AG08396 (cell line): ENCODE measurements around the gene MOV10L1.
"Not testable (repeated sequence)": the region's sequence is repeated elsewhere in the genome, so short reads cannot be mapped to it uniquely, and the experiment has no call there.

Experiments
- DNase-seq: peaks from one replicate; pipeline ENCODE4 v3.0.0; 2012; ENCODE audit warnings: low spot score, mixed read lengths

MOV10L1 gene

DNA sequence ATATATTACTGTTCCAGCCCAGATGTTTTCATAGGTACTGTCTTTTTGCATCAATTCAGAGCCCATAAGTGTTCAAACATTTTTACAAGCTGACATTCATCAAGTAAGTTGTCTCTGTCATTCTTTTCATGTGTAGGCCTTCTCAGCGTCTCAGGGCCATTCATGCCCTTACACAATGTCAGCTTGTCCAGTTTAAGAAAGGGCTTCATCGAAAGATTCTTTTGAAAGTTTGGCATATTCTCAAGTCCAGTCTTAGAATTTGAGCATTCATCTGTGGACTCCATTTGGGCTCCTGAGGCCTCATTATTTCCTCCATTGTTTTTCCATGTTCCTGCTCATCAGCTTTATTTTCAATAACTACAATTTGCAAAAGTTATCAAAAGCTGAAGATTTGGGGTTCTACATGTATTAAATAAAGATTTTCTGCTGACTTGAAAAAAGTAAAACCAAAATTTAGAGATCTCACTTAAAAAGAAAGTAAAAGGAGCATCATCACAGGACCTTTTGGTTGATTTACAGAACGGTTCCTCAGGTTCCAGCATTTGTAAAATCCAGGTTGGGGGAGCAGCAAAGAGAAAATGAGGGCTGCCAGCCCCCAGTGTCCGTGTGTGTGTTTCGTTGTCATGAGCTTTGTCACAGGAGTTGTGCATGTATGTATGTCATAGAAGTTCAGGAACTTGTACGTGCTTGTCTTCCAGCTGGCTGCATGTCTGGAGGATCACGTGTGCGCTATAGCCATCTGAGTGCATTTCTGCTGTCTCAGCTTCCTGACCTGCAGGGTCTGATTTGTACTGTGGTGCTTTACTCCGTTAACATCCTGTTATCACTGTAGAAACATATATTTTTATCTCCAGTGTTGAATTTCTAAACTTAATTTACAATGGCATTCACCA lies 15.6 kb downstream of the MOV10L1 start:
- no peak for DNase-seq

DNA sequence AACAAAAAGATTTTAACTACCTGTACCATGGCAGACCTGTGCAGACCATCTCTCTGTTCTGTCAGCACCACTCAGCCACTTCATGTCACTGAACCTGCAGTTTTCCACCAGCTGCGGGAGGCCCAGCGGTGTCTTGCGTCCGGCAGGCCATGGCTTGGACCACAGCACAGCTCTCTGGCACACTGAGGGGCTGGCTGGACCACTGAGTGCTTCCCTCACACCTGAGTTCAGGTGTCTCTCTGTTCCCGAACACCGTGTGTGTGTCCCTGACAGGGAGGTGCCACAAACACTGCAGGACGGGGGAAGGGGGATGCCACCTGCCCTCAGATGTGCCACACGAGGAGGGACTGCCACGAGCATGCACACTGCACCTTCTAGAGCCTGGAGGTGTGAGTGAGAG lies 17.7 kb downstream of the MOV10L1 start:
- DNase-seq, result no peak

GRCh38 chr22:50111056-50111455 lies 21.2 kb downstream of the MOV10L1 start:
- no peak for DNase-seq

- peak; percentile 46 for DNase-seq
These were observed 22.6 kb downstream of the MOV10L1 start for GRCh38 chr22:50112151-50113118.

DNA sequence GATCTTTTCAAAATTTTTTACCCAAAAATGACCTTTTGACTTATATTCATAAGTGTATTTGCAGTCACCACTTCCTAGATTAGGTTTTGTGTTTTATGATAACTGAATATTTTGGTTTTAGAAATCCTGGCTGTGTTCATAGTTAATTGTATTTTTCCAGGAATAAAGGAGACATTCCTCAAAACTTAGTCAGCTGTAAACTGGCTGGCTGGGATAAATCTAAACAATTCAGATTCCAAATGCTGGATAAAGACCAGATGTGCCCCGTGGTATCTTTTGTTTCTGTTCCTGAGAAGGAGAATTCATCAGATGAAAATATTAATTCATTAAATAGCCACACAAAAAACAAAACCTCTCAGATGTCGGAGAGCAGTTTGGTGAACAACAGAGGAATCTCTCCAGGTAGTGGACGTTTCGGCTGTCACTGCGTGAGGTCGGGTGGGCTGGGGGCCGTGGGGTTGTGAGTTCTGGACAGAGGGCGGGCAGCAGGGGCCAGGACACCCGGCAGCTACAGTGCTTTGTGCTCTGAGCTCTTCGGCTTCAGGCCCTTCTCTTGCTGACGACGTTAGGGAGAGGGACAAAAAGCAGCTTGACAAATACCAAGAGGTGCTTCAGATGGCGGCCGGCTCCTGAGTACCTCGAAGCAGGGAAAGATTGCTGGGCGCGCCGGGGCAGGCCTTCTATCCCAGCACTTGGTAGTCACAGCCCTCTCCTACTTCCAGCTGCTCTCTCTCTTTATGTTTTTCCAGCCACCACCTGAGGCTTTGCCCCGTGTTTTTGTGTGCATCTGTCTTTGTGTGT lies 24.6 kb downstream of the MOV10L1 start:
- DNase-seq, result peak; percentile 60

DNA sequence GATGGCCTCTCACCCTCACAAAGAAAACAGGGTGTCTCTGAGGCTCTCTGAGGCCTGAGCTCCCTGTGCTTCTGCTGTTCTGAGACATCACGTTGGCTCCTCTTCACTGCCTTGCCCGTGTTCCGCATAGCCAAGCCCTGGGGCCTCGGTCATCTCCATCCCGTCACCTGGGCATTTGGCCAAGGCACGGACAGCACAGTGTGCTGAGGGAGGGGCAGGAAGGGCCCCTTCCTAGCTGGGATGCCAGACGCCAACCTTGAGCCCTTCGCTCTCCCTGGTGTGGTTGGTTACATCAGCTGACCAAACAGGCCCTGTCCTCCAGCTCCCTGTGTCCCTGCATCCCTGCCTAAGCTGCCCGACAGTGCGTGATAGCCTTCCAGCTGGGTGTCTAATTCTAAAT lies 25.9 kb downstream of the MOV10L1 start:
- no peak for DNase-seq

DNA sequence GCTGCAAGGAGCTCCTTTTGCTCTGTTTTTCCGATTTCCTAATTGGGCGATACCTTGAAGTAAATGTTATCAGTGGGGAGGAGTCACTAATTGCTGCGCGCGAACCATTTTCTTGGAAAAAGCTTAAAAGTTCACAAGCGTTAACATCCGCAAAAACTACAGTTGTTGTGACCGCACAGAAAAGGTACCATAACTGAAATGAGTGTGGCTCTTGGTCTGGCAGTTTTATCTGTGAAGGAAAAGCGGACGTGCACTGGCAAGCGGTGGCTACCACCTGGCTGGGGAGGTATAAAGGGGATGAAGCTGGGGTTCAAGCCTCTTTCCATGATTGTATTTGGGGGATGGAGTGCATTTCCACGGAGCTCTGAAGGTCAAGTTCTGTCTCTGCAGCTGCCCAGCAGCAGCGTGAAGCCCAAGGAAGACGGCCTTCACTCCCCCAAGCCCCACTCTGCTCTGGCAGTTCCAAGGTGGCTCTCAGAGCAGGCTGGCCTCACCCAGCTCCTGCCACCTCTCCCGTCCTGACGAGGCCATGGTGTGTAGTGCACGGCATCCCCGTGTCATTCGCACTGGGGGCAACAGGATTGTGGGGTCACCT lies 27.5 kb downstream of the MOV10L1 start:
- DNase-seq, result no peak

GRCh38 chr22:50118129-50118528 lies 28.3 kb downstream of the MOV10L1 start:
- DNase-seq, result no peak

GRCh38 chr22:50118557-50119168 lies 28.9 kb downstream of the MOV10L1 start:
- peak; percentile 73 for DNase-seq

DNA sequence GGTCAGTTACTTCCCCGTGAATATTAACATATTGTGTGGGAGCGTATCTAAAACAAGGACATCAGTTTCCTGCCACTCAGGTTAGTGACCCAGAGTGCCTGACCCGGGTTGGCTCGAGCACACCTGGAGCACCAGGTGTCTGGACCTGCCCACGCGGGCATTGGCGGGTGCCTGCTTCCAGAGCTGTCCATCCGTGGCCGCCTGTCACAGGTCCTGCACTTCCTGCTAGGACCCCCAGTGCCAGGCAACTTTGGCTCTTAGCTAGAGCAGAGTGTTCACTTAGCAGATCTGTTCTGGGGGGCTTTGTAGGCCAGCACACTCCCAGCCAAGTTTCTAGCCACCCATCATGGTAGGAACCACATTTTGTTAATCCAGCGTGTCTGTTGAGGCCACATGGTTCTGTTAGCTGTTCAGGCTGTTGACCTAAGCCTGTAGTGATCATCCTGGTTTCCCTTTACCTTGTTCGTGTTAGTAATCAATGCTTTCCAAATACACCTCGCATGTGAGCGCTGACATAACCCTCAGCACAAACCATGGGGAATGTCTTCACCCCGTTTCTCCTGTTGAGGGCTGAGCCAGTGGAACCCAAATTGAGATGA lies 29.5 kb downstream of the MOV10L1 start:
- DNase-seq, result no peak

GRCh38 chr22:50119768-50120251 lies 30.0 kb downstream of the MOV10L1 start:
- no peak for DNase-seq

- DNase-seq, result no peak
These were observed 31.5 kb downstream of the MOV10L1 start for GRCh38 chr22:50121202-50121740.

- no peak for DNase-seq
These were observed 33.3 kb downstream of the MOV10L1 start for GRCh38 chr22:50123119-50123518.

GRCh38 chr22:50125029-50125428 lies 35.2 kb downstream of the MOV10L1 start:
- no peak for DNase-seq

GRCh38 chr22:50129121-50129736 lies 39.4 kb downstream of the MOV10L1 start:
- DNase-seq, result no peak

GRCh38 chr22:50131894-50132293 lies 42.1 kb downstream of the MOV10L1 start:
- DNase-seq, result no peak

GRCh38 chr22:50134481-50134880 lies 44.7 kb downstream of the MOV10L1 start:
- no peak for DNase-seq

GRCh38 chr22:50136581-50137015 lies 46.8 kb downstream of the MOV10L1 start:
- DNase-seq, result no peak

DNA sequence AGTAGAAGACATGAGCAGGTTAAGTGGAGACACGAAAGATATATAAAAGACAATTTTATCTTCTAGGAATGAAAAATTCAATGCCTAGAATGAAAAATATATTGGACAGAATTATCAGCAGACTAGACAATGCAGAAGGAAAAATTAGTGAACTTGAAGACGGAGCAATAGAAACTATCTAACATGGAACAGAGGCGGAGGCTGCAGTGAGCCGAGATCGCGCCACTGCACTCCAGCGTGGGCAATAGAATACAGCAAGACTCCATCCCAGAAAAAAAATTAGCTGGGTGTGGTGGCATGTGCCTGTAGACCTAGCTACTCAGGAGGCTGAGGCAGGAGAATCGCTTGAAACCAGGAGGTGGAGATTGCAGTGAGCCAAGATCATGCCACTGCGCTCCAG lies 47.5 kb downstream of the MOV10L1 start:
- not testable (repeated sequence) for DNase-seq

DNA sequence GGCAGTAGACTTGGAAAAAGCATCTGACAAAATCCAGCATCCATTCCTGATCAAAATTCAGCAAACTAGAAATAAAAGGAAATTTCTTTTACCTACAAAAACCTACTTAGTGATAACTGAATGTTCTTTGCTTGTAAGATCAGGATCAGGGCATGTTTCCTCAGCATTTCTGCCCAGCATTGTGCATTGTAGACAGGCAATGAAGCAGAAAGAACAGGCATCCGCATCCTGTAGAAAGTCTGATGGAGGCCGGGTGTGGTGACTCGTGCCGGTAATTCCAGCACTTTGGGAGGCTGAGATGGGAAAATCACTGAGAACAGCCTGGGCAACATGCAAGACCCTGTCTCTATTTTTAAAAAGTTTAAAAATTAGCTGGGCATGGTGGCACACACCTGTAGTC lies 48.2 kb downstream of the MOV10L1 start:
- DNase-seq, result no peak
